AG09309 (cell line): Measurements from ENCODE around the gene CDH1.
A peak's percentile ranks its signal among the peaks of the same experiment; 100 is the strongest.
"Not testable (repeated sequence)": the region's sequence is repeated elsewhere in the genome, so short reads cannot be mapped to it uniquely, and the experiment has no call there.

Experiments used
- DNase-seq: peaks from one replicate; pipeline ENCODE4 v3.0.0-alpha.2; 2010; ENCODE audit warnings: low read depth
- H3K4me3 ChIP-seq: 2 replicates; pipeline ENCODE4 v1.5.1; 2011; ENCODE audit warnings: mild to moderate bottlenecking, low read depth, low read length, moderate library complexity; ENCODE audit not compliant: control insufficient read depth
- TF ChIP-seq, protein P1 (sequence below): IDR thresholded peaks from 2 replicates; pipeline ENCODE4 v1.5.1; 2011; ENCODE audit warnings: mild to moderate bottlenecking, low read depth, low read length, inconsistent platforms; ENCODE audit not compliant: insufficient read depth, control insufficient read depth; ENCODE audit errors: missing control alignments

CDH1 gene

DNA sequence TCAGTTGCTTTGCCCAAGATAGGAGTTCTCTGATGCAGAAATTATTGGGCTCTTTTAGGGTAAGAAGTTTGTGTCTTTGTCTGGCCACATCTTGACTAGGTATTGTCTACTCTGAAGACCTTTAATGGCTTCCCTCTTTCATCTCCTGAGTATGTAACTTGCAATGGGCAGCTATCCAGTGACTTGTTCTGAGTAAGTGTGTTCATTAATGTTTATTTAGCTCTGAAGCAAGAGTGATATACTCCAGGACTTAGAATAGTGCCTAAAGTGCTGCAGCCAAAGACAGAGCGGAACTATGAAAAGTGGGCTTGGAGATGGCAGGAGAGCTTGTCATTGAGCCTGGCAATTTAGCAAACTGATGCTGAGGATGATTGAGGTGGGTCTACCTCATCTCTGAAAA lies 97.5 kb downstream of the CDH1 start:
- TF ChIP-seq, protein P1, sequence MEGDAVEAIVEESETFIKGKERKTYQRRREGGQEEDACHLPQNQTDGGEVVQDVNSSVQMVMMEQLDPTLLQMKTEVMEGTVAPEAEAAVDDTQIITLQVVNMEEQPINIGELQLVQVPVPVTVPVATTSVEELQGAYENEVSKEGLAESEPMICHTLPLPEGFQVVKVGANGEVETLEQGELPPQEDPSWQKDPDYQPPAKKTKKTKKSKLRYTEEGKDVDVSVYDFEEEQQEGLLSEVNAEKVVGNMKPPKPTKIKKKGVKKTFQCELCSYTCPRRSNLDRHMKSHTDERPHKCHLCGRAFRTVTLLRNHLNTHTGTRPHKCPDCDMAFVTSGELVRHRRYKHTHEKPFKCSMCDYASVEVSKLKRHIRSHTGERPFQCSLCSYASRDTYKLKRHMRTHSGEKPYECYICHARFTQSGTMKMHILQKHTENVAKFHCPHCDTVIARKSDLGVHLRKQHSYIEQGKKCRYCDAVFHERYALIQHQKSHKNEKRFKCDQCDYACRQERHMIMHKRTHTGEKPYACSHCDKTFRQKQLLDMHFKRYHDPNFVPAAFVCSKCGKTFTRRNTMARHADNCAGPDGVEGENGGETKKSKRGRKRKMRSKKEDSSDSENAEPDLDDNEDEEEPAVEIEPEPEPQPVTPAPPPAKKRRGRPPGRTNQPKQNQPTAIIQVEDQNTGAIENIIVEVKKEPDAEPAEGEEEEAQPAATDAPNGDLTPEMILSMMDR: no peak
- no peak for DNase-seq
- no peak overlapping the region for H3K4me3 ChIP-seq

DNA sequence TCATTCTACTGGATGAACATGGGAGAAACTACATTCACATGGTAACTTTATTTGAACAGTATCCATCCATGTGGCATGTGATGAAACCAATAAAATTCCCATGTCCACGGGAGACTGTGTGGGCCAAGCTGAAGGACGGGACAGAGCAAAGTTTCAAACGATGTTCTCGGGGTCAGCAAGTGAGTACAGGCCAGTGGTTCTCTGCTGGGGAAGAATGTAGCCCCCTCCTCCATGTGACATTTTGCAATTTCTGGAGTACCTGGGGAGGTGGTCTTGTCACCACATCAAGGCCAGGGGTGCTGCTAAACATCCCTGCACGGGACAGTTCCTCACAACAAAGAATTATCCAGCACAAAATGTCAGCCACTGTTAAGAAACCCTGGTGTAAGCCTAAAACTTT lies 98.9 kb downstream of the CDH1 start:
- DNase-seq: no peak
- H3K4me3 ChIP-seq: no peak overlapping the region
- TF ChIP-seq, protein P1: no peak

DNA sequence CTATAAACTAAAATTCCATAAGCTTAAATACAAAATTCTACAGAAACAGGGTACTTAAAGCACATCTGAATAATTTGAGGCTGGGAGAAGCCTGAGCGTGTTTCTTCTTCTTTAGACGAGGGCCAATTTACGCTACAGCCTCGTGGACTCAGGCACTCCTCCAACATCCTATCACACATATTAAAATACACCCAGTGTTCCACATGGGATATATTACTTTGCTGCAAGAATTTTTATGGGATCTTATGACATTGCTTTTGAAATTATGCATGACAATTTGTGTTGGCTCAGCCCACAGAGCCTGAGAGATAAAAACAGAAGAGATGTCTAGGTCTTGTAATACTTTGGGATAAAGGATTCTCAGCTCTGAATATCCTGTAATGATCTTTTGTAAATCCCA lies 102.7 kb downstream of the CDH1 start:
- no peak overlapping the region for H3K4me3 ChIP-seq
- TF ChIP-seq, protein P1: no peak
- peak; percentile 64 for DNase-seq

DNA sequence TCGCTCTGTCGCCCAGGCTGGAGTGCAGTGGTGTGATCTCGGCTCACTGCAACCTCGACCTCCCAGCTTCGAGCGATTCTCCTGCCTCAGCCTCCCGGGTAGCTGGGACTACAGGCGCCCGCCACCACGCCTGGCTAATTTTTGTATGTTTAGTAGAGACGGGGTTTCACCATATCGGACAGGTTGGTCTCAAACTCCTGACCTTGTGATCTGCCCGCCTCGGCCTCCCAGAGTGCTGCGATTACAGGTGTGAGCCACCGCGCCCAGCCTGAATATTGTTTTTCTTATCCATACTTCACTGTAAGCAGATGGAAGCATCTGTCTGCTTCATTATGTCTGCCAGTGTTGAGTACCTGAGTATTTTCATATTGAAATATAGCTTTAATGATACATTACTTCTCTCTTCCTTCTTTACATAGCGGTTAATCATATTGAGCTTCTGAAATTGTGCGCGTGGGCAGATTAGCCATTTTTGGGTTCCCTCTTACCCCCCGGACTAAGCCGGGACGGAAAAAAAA lies 105.9 kb downstream of the CDH1 start:
- peak overlapping the region; percentile 75 for H3K4me3 ChIP-seq
- not testable (repeated sequence) for DNase-seq

DNA sequence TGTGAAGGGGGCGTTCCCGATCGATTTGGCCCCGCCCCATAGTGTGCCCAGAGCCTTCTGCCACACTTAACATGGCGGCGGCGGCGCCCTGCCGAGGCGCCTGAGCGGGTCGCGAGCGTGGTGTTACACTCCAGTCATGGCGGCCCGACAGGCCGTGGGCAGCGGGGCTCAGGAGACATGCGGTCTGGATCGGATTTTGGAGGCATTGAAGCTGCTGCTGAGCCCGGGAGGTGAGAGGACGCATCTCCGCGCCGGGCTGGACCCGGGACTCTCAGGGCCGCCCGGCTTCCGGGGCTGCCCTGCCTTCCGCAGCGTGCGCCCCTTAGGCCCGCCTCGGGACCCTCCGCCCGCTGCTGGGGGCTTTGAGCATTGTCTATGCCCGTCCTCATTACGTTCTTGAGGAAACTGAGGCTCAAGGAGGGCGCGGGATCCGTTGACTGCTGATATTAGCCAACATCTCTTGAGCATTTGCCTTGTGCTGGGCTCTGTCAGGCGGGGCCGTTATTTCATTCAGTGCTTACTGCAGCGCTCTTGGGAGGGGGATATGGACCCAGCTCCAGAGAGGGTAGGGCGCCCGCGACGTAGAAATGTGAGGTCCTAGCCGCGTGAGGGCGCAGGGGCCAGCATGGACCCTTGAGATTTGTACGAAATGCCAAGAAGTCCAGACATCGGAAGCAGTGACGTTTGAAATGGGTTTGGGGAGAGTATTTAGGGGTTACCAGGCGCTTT lies 106.6 kb downstream of the CDH1 start, which contains the start of gene TANGO6:
Gene TANGO6 (plus strand): TSS at position 50 of the 729 bp plus-strand sequence. CDS start 87 bp downstream, at position 137.
- TF ChIP-seq, protein P1: peak; percentile 30
- H3K4me3 ChIP-seq: peak within 1 kb of the TSS; percentile 75
- no peak for DNase-seq

DNA sequence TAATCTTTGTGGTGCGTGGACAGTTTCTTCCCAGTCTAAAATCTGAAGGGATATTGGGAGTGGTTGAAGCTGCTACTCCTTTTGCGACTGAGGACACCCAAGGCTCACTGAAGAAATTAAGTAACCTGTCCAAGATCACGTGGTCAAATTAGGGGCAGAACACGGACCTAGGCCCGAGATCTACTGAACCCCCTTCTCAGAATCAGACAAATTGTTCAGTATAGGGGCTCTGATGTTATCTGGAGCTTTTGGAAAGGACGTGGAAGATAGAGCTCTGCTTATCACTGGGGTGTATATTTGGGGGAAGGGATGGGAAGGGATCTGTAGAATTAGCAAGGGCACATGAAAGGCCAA lies 107.1 kb downstream of the CDH1 start:
- no peak for DNase-seq
- TF ChIP-seq, protein P1: no peak
- peak overlapping the region; percentile 75 for H3K4me3 ChIP-seq

DNA sequence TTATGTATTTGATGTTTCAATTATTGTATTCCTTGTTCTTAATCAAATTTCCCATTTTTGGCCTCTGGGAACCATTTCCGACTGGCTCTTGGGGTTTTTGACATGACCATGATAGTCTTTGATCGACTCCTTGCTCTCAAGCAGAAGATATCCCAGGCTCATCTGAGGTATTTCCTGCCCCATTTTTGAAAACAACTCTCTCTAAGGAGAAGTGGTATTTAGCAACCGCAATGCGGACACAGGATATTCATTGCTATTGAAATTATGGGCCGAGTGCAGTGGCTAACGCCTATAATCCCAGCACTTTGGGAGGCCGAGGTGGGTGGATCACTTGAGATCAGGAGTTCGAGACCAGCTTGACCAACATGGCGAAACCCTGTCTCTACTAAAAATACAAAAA lies 111.7 kb downstream of the CDH1 start:
- DNase-seq: no peak
- TF ChIP-seq, protein P1: no peak

More for the DNA sequence above, 111.7 kb downstream of the CDH1 start:
- H3K4me3 ChIP-seq: no peak overlapping the region
